ENCODE measurements around the gene SIN3B. TPM values are rescaled to one million over a fixed set of nuclear protein-coding genes. Genes with fewer than 3 reads are reported as not detected.
A peak's percentile ranks its signal among the peaks of the same experiment; 100 is the strongest.
"Not testable (repeated sequence)": the region's sequence is repeated elsewhere in the genome, so short reads cannot be mapped to it uniquely, and the experiment has no call there.

The SIN3B gene
- total RNA-seq, 1 experiment from 2014 or later: 49.7 TPM

GRCh38 chr19:16872728-16873127 lies 43.5 kb downstream of the SIN3B start:
- Mint-ChIP-seq H3K27me3 (ENCODE audit: unreplicated experiment) (no peaks in the 10 kb centered on the region), H3K27ac (ENCODE audit: unreplicated experiment) (no peak overlapping the region), H3K9me3 (ENCODE audit: low read depth, unreplicated experiment) (peaks cover 10% of the 10 kb centered on the region), H3K36me3 (ENCODE audit: insufficient read depth, unreplicated experiment) (peaks cover 40% of the 10 kb centered on the region), H3K4me3 (ENCODE audit: low read depth, unreplicated experiment) (no peak overlapping the region), H3K4me1 (ENCODE audit: low read depth, unreplicated experiment) (peaks cover 9% of the 10 kb centered on the region)
- no TSS peak for BruUV-seq (replicated peaks)
- DNase-seq: no peak
- CTCF ChIA-PET: no interaction called here
- intact Hi-C loops (cut with micrococcal nuclease; ENCODE audit: unreplicated experiment): no loop called here
- no peak for TF ChIP-seq CTCF (IDR thresholded peaks at IDR 0.05; ENCODE audit: unreplicated experiment)

GRCh38 chr19:16873594-16873993 lies 44.4 kb downstream of the SIN3B start:
- CTCF ChIA-PET: no interaction called here

GRCh38 chr19:16874250-16874977 lies 45.2 kb downstream of the SIN3B start:
- no peak for TF ChIP-seq CTCF (IDR thresholded peaks at IDR 0.05; ENCODE audit: unreplicated experiment)
- no TSS peak for BruUV-seq (replicated peaks)
- CTCF ChIA-PET: no interaction called here

More at GRCh38 chr19:16873594-16873993, 44.4 kb downstream of the SIN3B start:
- DNase-seq: no peak
- Mint-ChIP-seq H3K4me3 (ENCODE audit: low read depth, unreplicated experiment) (no peak overlapping the region), H3K36me3 (ENCODE audit: insufficient read depth, unreplicated experiment) (peaks cover 35% of the 10 kb centered on the region), H3K9me3 (ENCODE audit: low read depth, unreplicated experiment) (peaks cover 10% of the 10 kb centered on the region), H3K27me3 (ENCODE audit: unreplicated experiment) (no peaks in the 10 kb centered on the region), H3K27ac (ENCODE audit: unreplicated experiment) (no peak overlapping the region), H3K4me1 (ENCODE audit: low read depth, unreplicated experiment) (peaks cover 9% of the 10 kb centered on the region)
- no TSS peak for BruUV-seq (replicated peaks)
- TF ChIP-seq CTCF (IDR thresholded peaks at IDR 0.05; ENCODE audit: unreplicated experiment): no peak
- intact Hi-C loops (cut with micrococcal nuclease; ENCODE audit: unreplicated experiment): no loop called here

GRCh38 chr19:16874978-16875299 lies 45.7 kb downstream of the SIN3B start:
- intact Hi-C loops (cut with micrococcal nuclease; ENCODE audit: unreplicated experiment); H3K4me1 Mint-ChIP-seq (ENCODE audit: low read depth, unreplicated experiment); DNase-seq; CTCF ChIA-PET; H3K27me3 Mint-ChIP-seq (ENCODE audit: unreplicated experiment); BruUV-seq (replicated peaks); H3K4me3 Mint-ChIP-seq (ENCODE audit: low read depth, unreplicated experiment): not testable (repeated sequence)
- H3K36me3 Mint-ChIP-seq (ENCODE audit: insufficient read depth, unreplicated experiment): peaks cover 30% of the 10 kb centered on the region
- peaks cover 10% of the 10 kb centered on the region for H3K9me3 Mint-ChIP-seq (ENCODE audit: low read depth, unreplicated experiment)
- peak overlapping the region; percentile 6 for H3K27ac Mint-ChIP-seq (ENCODE audit: unreplicated experiment)

More at GRCh38 chr19:16874250-16874977, 45.2 kb downstream of the SIN3B start:
- H3K9me3 Mint-ChIP-seq (ENCODE audit: low read depth, unreplicated experiment): peaks cover 10% of the 10 kb centered on the region
- H3K27ac Mint-ChIP-seq (ENCODE audit: unreplicated experiment): peak overlapping the region; percentile 6
- no peak overlapping the region for H3K4me3 Mint-ChIP-seq (ENCODE audit: low read depth, unreplicated experiment)
- no peaks in the 10 kb centered on the region for H3K27me3 Mint-ChIP-seq (ENCODE audit: unreplicated experiment)
- intact Hi-C loops (cut with micrococcal nuclease; ENCODE audit: unreplicated experiment): no loop called here
- H3K4me1 Mint-ChIP-seq (ENCODE audit: low read depth, unreplicated experiment): peaks cover 9% of the 10 kb centered on the region
- peaks cover 30% of the 10 kb centered on the region for H3K36me3 Mint-ChIP-seq (ENCODE audit: insufficient read depth, unreplicated experiment)
- DNase-seq: no peak
